Measurements from ENCODE around the gene SND1.

The SND1 gene

GRCh38 chr7:128132426-128133069 lies 480.6 kb downstream of the SND1 start:
- no peak for DNase-seq (ENCODE audit: low spot score)

- DNase-seq (ENCODE audit: low spot score), result peak; percentile 50
Measured at GRCh38 chr7:128135159-128135514, 483.1 kb downstream of the SND1 start.

GRCh38 chr7:128135515-128136214 lies 483.7 kb downstream of the SND1 start:
- DNase-seq (ENCODE audit: low spot score), result peak; percentile 52

- peak; percentile 49 for DNase-seq (ENCODE audit: low spot score)
Measured at GRCh38 chr7:128136215-128136597, 484.2 kb downstream of the SND1 start.

DNA sequence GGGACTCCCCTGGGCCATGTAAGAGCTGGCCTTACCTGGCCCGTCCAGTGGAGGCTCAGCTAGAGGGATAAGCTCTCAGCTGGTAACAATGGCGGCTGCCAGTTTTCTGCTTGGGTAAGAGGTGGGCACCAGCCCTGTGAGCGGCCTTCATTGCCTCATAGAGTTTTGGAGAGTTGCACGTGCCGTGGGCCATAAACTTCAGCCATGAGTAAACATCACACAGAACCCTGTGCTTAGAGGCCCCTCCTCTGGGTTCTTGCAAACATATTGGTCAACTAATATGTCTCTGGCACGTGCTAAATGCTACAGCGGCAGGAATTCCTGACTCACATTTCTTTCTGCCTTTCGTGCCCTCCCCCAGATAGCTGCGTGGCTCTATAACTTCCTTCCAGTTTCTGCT lies 485.2 kb downstream of the SND1 start:
- no peak for DNase-seq (ENCODE audit: low spot score)

DNA sequence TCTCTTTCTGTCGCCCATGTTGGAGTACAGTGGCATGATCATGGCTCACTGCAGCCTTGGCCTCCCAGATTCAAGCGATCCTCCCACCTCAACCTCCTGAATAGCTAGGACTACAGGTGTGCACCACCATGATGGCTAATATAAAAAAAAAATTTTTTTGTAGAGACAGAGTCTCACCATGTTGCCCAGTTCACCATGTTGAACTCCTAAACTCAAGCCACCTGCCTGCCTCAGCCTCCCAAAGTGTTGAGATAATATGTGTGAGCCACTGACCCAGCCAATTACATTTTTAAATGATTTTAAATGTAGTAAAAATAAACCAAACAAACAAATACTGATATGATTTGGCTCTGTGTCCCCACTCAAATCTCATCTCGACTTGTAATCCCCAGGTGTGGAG lies 487.4 kb downstream of the SND1 start:
- DNase-seq (ENCODE audit: low spot score), result no peak

DNA sequence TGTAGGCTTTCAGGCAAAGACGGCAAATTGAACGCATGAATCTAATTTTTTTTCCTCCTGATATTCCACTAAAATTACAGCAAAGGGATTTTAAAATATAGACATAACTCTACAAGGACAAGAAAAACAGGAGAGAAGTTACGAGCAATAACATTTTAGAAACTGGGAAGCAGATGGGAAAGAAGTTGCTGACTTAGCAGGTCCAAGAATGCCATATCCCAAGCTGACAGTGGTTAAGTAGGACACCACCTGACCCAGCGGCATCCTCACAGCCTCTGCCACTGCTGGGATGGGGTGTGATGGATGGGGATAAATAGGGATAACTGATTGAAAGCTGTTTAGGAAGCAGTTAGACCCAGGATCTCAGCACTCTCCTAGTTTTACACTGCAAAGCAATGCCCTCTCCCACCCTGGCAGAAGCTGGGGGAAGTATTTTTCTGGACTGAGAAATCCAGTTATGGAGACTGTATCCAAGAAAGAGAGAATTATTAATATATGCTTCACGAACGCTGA lies 489.7 kb downstream of the SND1 start:
- DNase-seq (ENCODE audit: low spot score), result no peak

Small RNA genes lying within 50 kb of the gene (small RNA-seq; reads per million reads assigned to genes)
- 0 reads per million in 2 experiments for gene MIR593

Data from SK-N-DZ (cell line).